NCI-H1694 (cell line): ENCODE measurements around the gene GPR162.
"Not testable (repeated sequence)": the region's sequence is repeated elsewhere in the genome, so short reads cannot be mapped to it uniquely, and the experiment has no call there.

Source experiments
- DNase-seq: peaks from one replicate; lab custom pipeline; 2025; lab: John Stamatoyannopoulos, UW

Gene GPR162

GRCh38 chr12:6873094-6874014 is 51.7 kb downstream of the GPR162 start, which contains the start of gene SPSB2:
Gene SPSB2 (minus strand): TSS chr12:6873303. CDS start chr12:6872901, 402 bp downstream.
- peak; percentile 97 for DNase-seq

DNA sequence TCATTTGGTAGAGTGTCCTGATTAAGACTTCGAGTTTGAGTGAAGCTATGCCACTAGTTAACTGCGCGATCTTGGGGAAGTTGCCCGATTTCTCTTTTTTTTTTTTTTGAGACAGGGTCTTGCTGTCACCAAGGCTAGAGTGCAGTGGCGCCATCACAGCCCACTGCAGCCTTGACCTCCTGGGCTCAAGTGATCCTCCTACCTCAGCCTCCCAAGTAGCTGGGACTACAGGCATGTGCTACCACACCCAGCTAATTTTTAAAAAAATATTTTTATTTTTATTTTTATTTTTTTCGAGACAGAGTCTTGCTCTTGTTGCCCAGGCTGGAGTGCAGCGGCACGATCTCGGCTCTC is 52.4 kb downstream of the GPR162 start:
- not testable (repeated sequence) for DNase-seq
